Heart right ventricle (tissue), 16 donors: ENCODE results near the gene TMEM72. TPM values are rescaled to one million over a fixed set of nuclear protein-coding genes. Genes with fewer than 3 reads are reported as not detected.

Experiments used
- ATAC-seq, 8 donors: fragments of 200-7000 bp; cut with Tn5 transposase; one replicate each; pipeline ENCODE4 v1.9.1; 2020; ENCODE audit warnings: mild to moderate bottlenecking in 8 of 8, moderate library complexity in 8 of 8, moderate number of reproducible peaks in 1 of 8
- DNase-seq, 2 donors: peaks; one replicate each; pipeline ENCODE4 v3.0.0-alpha.2; 2020
- H3K27ac ChIP-seq, 10 donors: fragments of 200-600 bp; sonication (generic) in 2 of 10; one replicate each; pipeline versions ENCODE4 v1.5.0 to v1.8.0; 2020 to 2022; ENCODE audit warnings: mild to moderate bottlenecking in 3 of 10
- H3K27me3 ChIP-seq, 7 donors: fragments of 200-600 bp; one replicate each; pipeline ENCODE4 v1.8.0; 2021 to 2022; ENCODE audit warnings: mild to moderate bottlenecking in 2 of 7
- H3K36me3 ChIP-seq, 9 donors: fragments of 200-600 bp; sonication (generic) in 1 of 9; one replicate each; pipeline versions ENCODE4 v1.5.0 to v1.8.0; 2020 to 2022; ENCODE audit warnings: mild to moderate bottlenecking in 2 of 9
- H3K4me1 ChIP-seq, 9 donors: fragments of 200-600 bp; sonication (generic) in 1 of 9; one replicate each; pipeline versions ENCODE4 v1.5.0 to v1.8.0; 2020 to 2022; ENCODE audit warnings: mild to moderate bottlenecking in 4 of 9
- H3K4me3 ChIP-seq, 10 donors: fragments of 200-600 bp; sonication (generic) in 2 of 10; one replicate each; pipeline versions ENCODE4 v1.5.0 to v1.8.0; 2020 to 2022; ENCODE audit warnings: mild to moderate bottlenecking in 7 of 10, moderate library complexity in 2 of 10
- H3K9me3 ChIP-seq, 11 donors: fragments of 200-600 bp in 10 of 11; sonication (generic) in 2 of 11; one replicate each; pipeline versions ENCODE4 v1.5.0 to v1.8.0; 2013 to 2022; ENCODE audit warnings: mild to moderate bottlenecking in 2 of 11, control low read depth in 1 of 11, moderate library complexity in 1 of 11
- CTCF ChIP-seq, 9 donors: fragments of 200-600 bp; sonication (generic) in 2 of 9; IDR thresholded peaks; one replicate each; pipeline versions ENCODE4 v1.5.0 to v1.8.0; 2021 to 2022; ENCODE audit warnings: antibody characterized with exemption in 9 of 9, mild to moderate bottlenecking in 5 of 9, moderate library complexity in 1 of 9
- WGBS, 2 donors: extraction: QIAGEN DNeasy Blood & Tissue Kit; methylation state at CpG; one replicate each; pipeline ENCODE4 v1.1.7; 2013; ENCODE audit warnings: inconsistent platforms in 1 of 2; 5-methylcytosine and 5-hydroxymethylcytosine counted together
- intact Hi-C, 10 donors: fragments of 100-400 bp; cut with DNase I; formaldehyde crosslinking; loops; one replicate each; pipeline versions ENCODE4 v1.11.1 to v1.14.2; 2022
- polyA plus RNA-seq, 2 donors: library from polyadenylated mRNA; stranded (reverse); fragments of 200-250 nt; gene quantifications; one replicate each; pipeline ENCODE4 v1.2.3, GENCODE V29; 2013
- total RNA-seq, 10 donors: library from RNA; stranded (reverse); fragmentation: NEBNext Ultra II Directional in 3 of 10; extraction: Animal tissue kit (Norgen Biotek cat#: 25700) in 3 of 10; gene quantifications; one replicate each; pipeline versions ENCODE4 v1.2.1 to v1.2.4, GENCODE V29; 2021 to 2023
- donor health status: Arrhythmogenic right ventricular cardiomyopathy.
- donor health status: ischemic (EF 13 %, LVEDD 7.1; RV severe dilation, severe dysfunction).
- donor health status: healthy with polysubstance abuse.
- donor health status: DM: no; HTN: yes; CAD: no.
- donor health status: DM: no; HTN: no; CAD: no.
- donor health status: ischemic (EF 25% LVEDD 6.9; RV normal size, moderate dysfunction).
- donor health status: ischemic (EF 25% LVEDD 5.7; RV mildly dilated, moderate dysfunction).
- donor health status: healthy.
- donor health status: DM: yes; HTN: yes; CAD: no.
- donor health status: Ischemic cardiomyopathy.
- donor health status: ischemic (EF 35%, LVEDD 5.7; RV mildly dilated, moderate dysfunction).
- donor health status: nonischemic (EF 11% LVEDD 7.7; RV severe dilation, severe dysfunction).
- donor health status: DM: yes; HTN: yes; CAD: no.
- donor health status: PGD.
- donor health status: ischemic (EF 29% LVEDD 5.4; RV normal size, mild dysfunction).
- donor health status: nonischemic (EF 23%, LVEDD 6.1; RV moderate dilation, normal function).

Gene TMEM72
- total and polyA plus RNA-seq, 12 donors = 0.17 to 0.22 TPM; not detected in 10

GRCh38 chr10:44974082-44974627, 63.0 kb downstream of the TMEM72 start:
- no peak for TF ChIP-seq CTCF (IDR thresholded peaks at IDR 0.05)
- Histone ChIP-seq H3K36me3 (peaks cover 0 to 68% (median 21%) of the 10 kb centered on the region in 9 donors), H3K4me3 (peak overlapping the region in 8 of 10 donors; percentile 7 to 87 (median 74)), H3K4me1 (peaks cover 35 to 87% (median 70%) of the 10 kb centered on the region in 9 donors), H3K27ac (peak overlapping the region; percentile 42 to 97 (median 91)), H3K9me3 (no peaks in the 10 kb centered on the region), H3K27me3 (no peaks in the 10 kb centered on the region)
- ATAC-seq (no peak), DNase-seq (no peak)
- intact Hi-C loops = loop anchor here in 6 of 10 donors (1.0 to 10.0 kb wide), 6 partner anchors 13 to 99 kb away; no protein-coding TSS in a partner anchor
- WGBS, 2 donors = 43 to 45% methylated on average over 7 of the region's 7 CpGs

GRCh38 chr10:44974628-44975430, 63.7 kb downstream of the TMEM72 start:
- Histone ChIP-seq H3K9me3 (no peaks in the 10 kb centered on the region), H3K27ac (peak overlapping the region; percentile 42 to 97 (median 91)), H3K27me3 (no peaks in the 10 kb centered on the region), H3K4me1 (peaks cover 35 to 87% (median 70%) of the 10 kb centered on the region in 9 donors), H3K4me3 (peak overlapping the region in 8 of 10 donors; percentile 16 to 87 (median 74)), H3K36me3 (peaks cover 0 to 64% (median 21%) of the 10 kb centered on the region in 9 donors)
- DNase-seq = peak; percentile 69 to 76
- 8 to 10% methylated on average over 46 of the region's 46 CpGs for WGBS, 2 donors
- TF ChIP-seq CTCF (IDR thresholded peaks at IDR 0.05) = peak; percentile 95 to 100 (median 98)
- intact Hi-C loops = loop anchor here (1.0 to 10.0 kb wide), 7 partner anchors 14 to 100 kb away; no protein-coding TSS in a partner anchor
- peak; percentile 65 to 80 (median 76) for ATAC-seq

GRCh38 chr10:44975431-44976331, 64.5 kb downstream of the TMEM72 start:
- ATAC-seq (peak in 1 of 8 donors; percentile 5), DNase-seq (no peak)
- Histone ChIP-seq H3K27me3 (no peaks in the 10 kb centered on the region), H3K36me3 (peaks cover 0 to 55% (median 21%) of the 10 kb centered on the region in 9 donors), H3K27ac (peak overlapping the region; percentile 83 to 97 (median 92)), H3K4me3 (peak overlapping the region in 9 of 10 donors; percentile 65 to 87 (median 75)), H3K4me1 (peaks cover 43 to 90% (median 75%) of the 10 kb centered on the region in 9 donors), H3K9me3 (no peaks in the 10 kb centered on the region)
- intact Hi-C loops = loop anchor here in 7 of 10 donors (1.0 to 10.0 kb wide), 6 partner anchors 15 to 101 kb away; no protein-coding TSS in a partner anchor
- no peak for TF ChIP-seq CTCF (IDR thresholded peaks at IDR 0.05)
- 22 to 23% methylated on average over 10 of the region's 10 CpGs for WGBS, 2 donors
